IPS-18c (cell line): ENCODE measurements around the gene RASSF5.

ENCODE experiments used
- H3K4me3 ChIP-seq: 2 replicates; pipeline ENCODE4 v1.7.0; 2013; ENCODE audit warnings: low read depth, mild to moderate bottlenecking, low read length, moderate library complexity; ENCODE audit not compliant: insufficient read depth
- H3K9me3 ChIP-seq: one replicate; pipeline ENCODE4 v1.6.1; 2013; ENCODE audit warnings: mild to moderate bottlenecking, low read length, moderate library complexity; ENCODE audit not compliant: control insufficient read depth, insufficient read depth

RASSF5 gene

DNA sequence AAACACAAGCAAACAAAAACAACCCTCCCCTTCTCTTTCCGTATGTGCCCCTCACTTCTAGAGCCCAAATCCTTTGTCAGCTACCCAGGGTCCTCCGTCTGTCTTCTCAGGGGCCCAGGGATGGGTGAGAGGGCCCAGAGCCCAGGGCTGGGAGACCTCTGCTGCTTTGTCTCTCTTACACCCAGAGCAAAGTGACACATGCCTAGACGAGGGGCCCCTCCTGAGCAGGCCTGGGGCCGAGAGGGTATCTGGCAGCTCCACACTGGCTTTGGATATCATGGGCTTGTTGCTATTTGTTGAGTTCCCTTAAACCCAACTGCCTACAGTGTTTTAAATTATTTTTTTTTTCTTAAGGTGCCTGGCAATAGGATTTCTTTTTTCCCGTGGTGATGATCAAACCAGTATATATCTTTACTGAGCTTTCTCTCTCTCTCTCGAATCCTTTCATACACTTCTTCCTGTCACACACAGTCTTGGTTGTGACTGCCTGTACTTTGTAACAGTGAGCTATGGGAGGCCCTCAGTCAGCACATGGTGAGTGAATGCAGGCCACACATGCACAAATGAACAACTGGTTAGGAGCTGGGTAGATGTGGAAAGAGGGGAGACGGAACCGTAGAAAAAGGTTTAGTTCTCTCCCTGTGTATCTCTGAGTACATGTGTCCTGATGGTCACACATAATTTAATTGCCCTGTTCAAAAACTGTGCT is 14.5 kb downstream of the RASSF5 start:
- no peak overlapping the region for H3K4me3 ChIP-seq
- no peaks in the 10 kb centered on the region for H3K9me3 ChIP-seq

- Histone ChIP-seq H3K4me3 (no peak overlapping the region), H3K9me3 (no peaks in the 10 kb centered on the region)
These were observed 17.5 kb downstream of the RASSF5 start for GRCh38 chr1:206524739-206525364.

- Histone ChIP-seq H3K9me3 (no peaks in the 10 kb centered on the region), H3K4me3 (no peak overlapping the region)
These were observed 19.0 kb downstream of the RASSF5 start for GRCh38 chr1:206526064-206526911.

DNA sequence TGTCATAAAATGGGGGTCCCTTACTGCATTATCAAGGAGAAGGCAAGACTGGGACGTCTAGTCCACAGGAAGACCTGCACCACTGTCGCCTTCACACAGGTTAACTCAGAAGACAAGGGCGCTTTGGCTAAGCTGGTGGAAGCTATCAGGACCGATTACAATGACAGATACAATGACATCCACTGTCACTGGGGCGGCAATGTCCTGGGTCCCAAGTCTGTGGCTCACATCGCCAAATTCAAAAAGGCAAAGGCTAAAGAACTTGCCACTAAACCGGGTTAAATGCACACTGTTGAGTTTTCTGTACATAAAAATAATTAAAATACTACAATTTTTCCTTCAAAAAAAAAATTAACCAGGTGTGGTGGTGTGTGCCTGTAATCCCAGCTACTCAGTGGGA is 22.1 kb downstream of the RASSF5 start:
- no peaks in the 10 kb centered on the region for H3K9me3 ChIP-seq

DNA sequence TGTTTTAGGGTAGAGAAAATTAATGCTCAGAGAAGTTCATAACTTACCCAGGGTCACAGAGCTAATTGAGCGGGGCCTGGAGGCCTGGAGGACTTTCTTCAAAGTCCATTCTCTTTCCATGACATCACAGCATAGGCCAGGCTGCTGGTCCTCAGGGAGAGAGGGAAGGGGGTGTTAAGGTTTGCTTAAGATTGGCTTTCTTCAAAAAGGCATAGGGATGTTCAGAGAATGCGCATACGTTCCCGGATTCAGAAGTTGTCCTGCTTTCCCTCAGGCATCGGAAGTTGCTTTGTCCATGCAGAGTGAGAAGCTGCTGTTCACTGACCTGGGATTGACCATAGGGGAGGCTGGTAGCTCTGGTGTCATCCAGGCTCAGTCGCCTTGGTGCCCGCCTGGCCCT is 25.0 kb downstream of the RASSF5 start:
- no peak overlapping the region for H3K4me3 ChIP-seq
- H3K9me3 ChIP-seq: no peaks in the 10 kb centered on the region

More for the DNA sequence above, 22.1 kb downstream of the RASSF5 start:
- H3K4me3 ChIP-seq: no peak overlapping the region

DNA sequence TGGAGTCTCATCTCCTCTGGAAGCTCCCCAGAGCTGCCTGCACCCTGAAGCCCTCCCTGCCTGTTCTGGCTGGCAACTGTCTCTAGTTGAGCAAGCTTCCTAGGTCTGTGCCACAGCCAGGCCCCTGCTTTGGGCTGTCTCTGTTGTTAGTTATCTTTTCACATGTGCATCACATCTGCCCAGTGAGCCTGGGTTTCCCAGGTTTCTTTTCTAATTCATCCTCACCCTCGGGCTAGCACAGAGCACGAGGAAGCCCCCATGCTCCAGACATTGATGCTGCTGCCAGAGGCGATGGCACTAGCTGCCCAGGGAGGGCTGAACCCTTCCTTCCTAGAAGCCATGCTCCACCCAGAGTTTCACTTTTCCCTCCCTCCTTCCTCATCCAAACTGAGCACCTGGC is 27.2 kb downstream of the RASSF5 start:
- H3K9me3 ChIP-seq: no peaks in the 10 kb centered on the region
- no peak overlapping the region for H3K4me3 ChIP-seq

GRCh38 chr1:206535853-206536188 is 28.5 kb downstream of the RASSF5 start:
- Histone ChIP-seq H3K4me3 (no peak overlapping the region), H3K9me3 (no peaks in the 10 kb centered on the region)

DNA sequence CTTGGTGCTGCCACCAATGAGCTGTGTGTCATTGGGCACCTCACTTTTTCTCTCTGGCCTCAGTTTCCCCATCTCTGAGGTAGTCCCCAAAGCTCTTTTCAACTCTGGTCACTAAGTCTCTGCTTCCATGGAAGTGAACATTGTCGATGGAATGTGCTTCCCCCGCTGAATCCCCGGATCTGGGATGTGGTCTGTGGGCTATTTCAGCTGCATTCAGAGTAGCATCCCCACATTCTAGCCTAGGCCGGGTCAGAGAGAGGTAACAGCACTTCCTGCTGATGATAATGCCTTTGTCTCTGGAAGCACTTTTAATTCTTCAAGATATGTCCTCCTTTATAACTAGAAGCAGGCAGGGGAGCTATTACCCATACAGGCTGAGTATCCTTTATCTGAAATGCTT is 29.8 kb downstream of the RASSF5 start:
- Histone ChIP-seq H3K4me3 (no peak overlapping the region), H3K9me3 (no peaks in the 10 kb centered on the region)

GRCh38 chr1:206538086-206538770 is 30.9 kb downstream of the RASSF5 start:
- Histone ChIP-seq H3K9me3 (no peaks in the 10 kb centered on the region), H3K4me3 (no peak overlapping the region)

DNA sequence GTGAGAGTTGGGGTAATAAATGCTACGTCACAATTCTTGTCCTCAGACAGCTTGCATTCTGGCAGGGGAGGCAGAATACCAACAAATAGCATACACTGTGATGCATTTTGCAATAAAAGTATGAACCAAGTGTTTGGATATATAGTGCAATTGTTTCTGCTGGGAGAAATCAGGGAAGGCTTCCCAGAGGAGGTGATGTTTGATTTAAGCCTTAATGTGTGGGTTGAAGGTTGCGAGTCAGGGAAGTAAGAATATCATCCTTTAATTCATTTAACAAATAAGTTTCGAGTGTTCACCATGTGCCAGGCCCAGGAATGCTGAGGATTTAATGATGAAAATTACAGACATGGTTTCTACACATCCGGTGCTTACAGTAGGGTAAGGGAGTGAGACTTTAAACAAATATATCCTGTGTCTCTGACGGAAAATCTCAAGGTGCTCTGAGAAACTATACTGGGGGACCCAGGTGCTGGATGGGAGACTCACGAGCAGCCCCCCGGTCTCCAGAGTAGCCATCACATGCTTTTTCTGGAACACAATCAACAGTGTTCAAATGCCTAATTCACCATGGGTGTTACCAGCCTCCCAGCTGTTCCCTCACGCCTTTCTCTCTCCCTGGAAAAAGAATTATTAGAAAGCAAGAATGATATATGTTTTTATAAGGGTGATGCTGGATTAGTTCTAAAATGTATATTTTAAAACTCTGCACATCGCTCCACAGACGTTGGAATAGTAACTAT is 31.7 kb downstream of the RASSF5 start:
- Histone ChIP-seq H3K9me3 (no peaks in the 10 kb centered on the region), H3K4me3 (no peak overlapping the region)

- Histone ChIP-seq H3K9me3 (no peaks in the 10 kb centered on the region), H3K4me3 (no peak overlapping the region)
These were observed 32.9 kb downstream of the RASSF5 start for GRCh38 chr1:206540044-206540780.

DNA sequence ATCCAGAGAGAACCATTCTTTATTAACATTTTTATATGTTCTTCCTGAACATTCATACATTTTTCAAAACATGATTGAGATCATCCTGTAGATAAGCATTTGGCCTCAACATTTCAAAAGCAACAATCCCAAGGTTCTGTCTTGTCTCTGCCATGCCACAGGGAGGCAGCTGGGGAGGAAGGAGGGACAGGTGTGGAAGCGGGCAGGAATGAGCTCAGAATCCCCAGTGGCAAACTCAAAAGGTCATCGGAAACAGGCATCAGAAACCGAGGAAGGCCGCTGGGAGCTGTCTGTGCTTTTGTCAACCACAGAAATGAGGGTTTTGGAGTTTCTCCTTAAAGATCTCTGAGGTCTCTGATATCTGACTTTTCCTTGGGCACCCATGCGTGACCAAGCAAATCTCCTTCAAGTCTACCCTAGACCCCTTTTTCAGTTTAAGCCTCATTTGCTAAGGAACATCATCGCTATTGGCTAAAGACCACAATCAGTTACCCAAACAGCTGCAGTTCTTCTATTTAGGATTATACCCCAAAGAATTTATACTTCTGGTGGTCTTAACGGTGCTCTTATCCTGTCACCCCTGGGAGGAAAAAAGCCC is 34.0 kb downstream of the RASSF5 start:
- Histone ChIP-seq H3K4me3 (no peak overlapping the region), H3K9me3 (no peaks in the 10 kb centered on the region)

- H3K4me3 ChIP-seq: no peak overlapping the region
- H3K9me3 ChIP-seq: no peaks in the 10 kb centered on the region
These were observed 37.4 kb downstream of the RASSF5 start for GRCh38 chr1:206544562-206545257.

DNA sequence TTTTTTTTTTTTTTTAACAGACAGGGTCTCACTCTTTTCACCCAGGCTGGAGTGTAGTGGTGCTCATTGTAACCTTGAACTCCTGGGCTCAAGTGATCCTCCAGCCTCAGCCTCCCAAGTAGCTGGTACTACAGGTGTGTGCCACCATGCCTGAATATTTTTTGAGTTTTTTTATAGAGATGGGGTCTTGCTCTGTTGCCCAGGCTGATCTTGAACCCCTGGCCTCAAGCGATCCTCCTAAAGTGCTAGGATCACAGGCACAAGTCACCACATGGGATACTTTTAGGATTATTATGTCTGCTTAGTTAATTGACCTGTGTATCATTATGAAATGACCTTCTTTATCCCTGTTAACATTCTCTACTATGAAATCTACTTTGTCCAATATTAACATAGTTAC is 38.0 kb downstream of the RASSF5 start:
- Histone ChIP-seq H3K9me3 (no peaks in the 10 kb centered on the region), H3K4me3 (no peak overlapping the region)

GRCh38 chr1:206547104-206547503 is 39.8 kb downstream of the RASSF5 start:
- H3K9me3 ChIP-seq: no peaks in the 10 kb centered on the region
- H3K4me3 ChIP-seq: no peak overlapping the region

- no peak overlapping the region for H3K4me3 ChIP-seq
- H3K9me3 ChIP-seq: no peaks in the 10 kb centered on the region
These were observed 43.1 kb downstream of the RASSF5 start for GRCh38 chr1:206550446-206550845.
